ENCODE data around the gene EVA1A. TPM values are rescaled to one million over a fixed set of nuclear protein-coding genes. Genes with fewer than 3 reads are reported as not detected.
A peak's percentile ranks its signal among the peaks of the same experiment; 100 is the strongest.

Gene EVA1A
- total RNA-seq, 1 experiment from 2014 or later = 124 TPM

GRCh38 chr2:75563591-75563990 is 2.9 kb upstream of the EVA1A start:
- no peak for DNase-seq (ENCODE audit: low read depth)

GRCh38 chr2:75562513-75562864 is 1.8 kb upstream of the EVA1A start:
- peak; percentile 17 for DNase-seq (ENCODE audit: low read depth)

- peak; percentile 73 for DNase-seq (ENCODE audit: low read depth)
Measured at GRCh38 chr2:75561566-75562512, 1.1 kb upstream of the EVA1A start.

- peak; percentile 54 for DNase-seq (ENCODE audit: low read depth)
Measured at GRCh38 chr2:75560022-75560767, 544 bp downstream of the EVA1A start.

- peak; percentile 20 for DNase-seq (ENCODE audit: low read depth)
Measured at GRCh38 chr2:75559680-75560021, 1.1 kb downstream of the EVA1A start.

GRCh38 chr2:75558786-75559679 is 1.7 kb downstream of the EVA1A start:
- DNase-seq (ENCODE audit: low read depth) = peak; percentile 53

GRCh38 chr2:75558136-75558535 is 2.6 kb downstream of the EVA1A start:
- no peak for DNase-seq (ENCODE audit: low read depth)

- DNase-seq (ENCODE audit: low read depth) = no peak
Measured at GRCh38 chr2:75557474-75558133, 3.1 kb downstream of the EVA1A start.

- DNase-seq (ENCODE audit: low read depth) = no peak
Measured at GRCh38 chr2:75556679-75557366, 3.9 kb downstream of the EVA1A start.

GRCh38 chr2:75555701-75556100 is 5.0 kb downstream of the EVA1A start:
- no peak for DNase-seq (ENCODE audit: low read depth)

- no peak for DNase-seq (ENCODE audit: low read depth)
Measured at GRCh38 chr2:75553935-75554531, 6.7 kb downstream of the EVA1A start.

GRCh38 chr2:75552222-75552621 is 8.5 kb downstream of the EVA1A start:
- DNase-seq (ENCODE audit: low read depth) = no peak

- no peak for DNase-seq (ENCODE audit: low read depth)
Measured at GRCh38 chr2:75551434-75551833, 9.3 kb downstream of the EVA1A start.

GRCh38 chr2:75549401-75550253 is 11.1 kb downstream of the EVA1A start:
- no peak for DNase-seq (ENCODE audit: low read depth)

- DNase-seq (ENCODE audit: low read depth) = peak; percentile 47
Measured at GRCh38 chr2:75548036-75548573, 12.6 kb downstream of the EVA1A start.

GRCh38 chr2:75547345-75548035 is 13.2 kb downstream of the EVA1A start:
- DNase-seq (ENCODE audit: low read depth) = peak; percentile 65

GRCh38 chr2:75545922-75546321 is 14.8 kb downstream of the EVA1A start:
- DNase-seq (ENCODE audit: low read depth) = no peak

GRCh38 chr2:75545387-75545786 is 15.4 kb downstream of the EVA1A start:
- no peak for DNase-seq (ENCODE audit: low read depth)

GRCh38 chr2:75543446-75543845 is 17.3 kb downstream of the EVA1A start:
- DNase-seq (ENCODE audit: low read depth) = no peak

All from M059J (cell line).